Measurements from ENCODE around the gene FBXL19.
A peak's percentile ranks its signal among the peaks of the same experiment; 100 is the strongest.

The FBXL19 gene

GRCh38 chr16:30923554-30924075 lies at the start of gene FBXL19:
Gene FBXL19, plus strand, starts transcription at chr16:30923572. Its CDS starts 2,183 bp downstream, at chr16:30925755.
- H3K36me3 Mint-ChIP-seq (ENCODE audit: low read depth) = peaks cover 47% of the 10 kb centered on the region
- H3K27ac Mint-ChIP-seq = peak within 1 kb of the TSS; percentile 96
- peaks cover 44% of the 10 kb centered on the region for H3K4me1 Mint-ChIP-seq (ENCODE audit: low read depth)
- peaks cover 6% of the 10 kb centered on the region for H3K9me3 Mint-ChIP-seq
- peak within 1 kb of the TSS; percentile 90 for H3K4me3 Mint-ChIP-seq
- intact Hi-C loops (cut with micrococcal nuclease) = loop anchor here (2.0 kb wide), 4 partner anchors 25 to 273 kb away; partner anchors contain the start of genes CFAP119, ORAI3, PRR14 and RNF40
- no peaks in the 10 kb centered on the region for H3K27me3 Mint-ChIP-seq

GRCh38 chr16:30874244-30874820 lies 49.0 kb upstream of the FBXL19 start:
- H3K4me1 Mint-ChIP-seq (ENCODE audit: low read depth) = peaks cover 21% of the 10 kb centered on the region

GRCh38 chr16:30874821-30875717 lies 48.3 kb upstream of the FBXL19 start:
- H3K9me3 Mint-ChIP-seq = no peaks in the 10 kb centered on the region
- peak overlapping the region; percentile 98 for H3K27ac Mint-ChIP-seq
- H3K27me3 Mint-ChIP-seq = no peaks in the 10 kb centered on the region
- H3K4me1 Mint-ChIP-seq (ENCODE audit: low read depth) = peaks cover 21% of the 10 kb centered on the region
- intact Hi-C loops (cut with micrococcal nuclease) = loop anchor here (1.0 to 2.0 kb wide), 3 partner anchors 28 to 88 kb away; partner anchors contain the start of gene ZNF629
- peak overlapping the region; percentile 89 for H3K4me3 Mint-ChIP-seq
- peaks cover 59% of the 10 kb centered on the region for H3K36me3 Mint-ChIP-seq (ENCODE audit: low read depth)

More at GRCh38 chr16:30874244-30874820, 49.0 kb upstream of the FBXL19 start:
- Mint-ChIP-seq H3K36me3 (ENCODE audit: low read depth) (peaks cover 52% of the 10 kb centered on the region), H3K27ac (peak overlapping the region; percentile 98), H3K4me3 (peak overlapping the region; percentile 89), H3K9me3 (no peaks in the 10 kb centered on the region), H3K27me3 (no peaks in the 10 kb centered on the region)
- intact Hi-C loops (cut with micrococcal nuclease) = loop anchor here (2.0 kb wide), 1 partner anchor 28 kb away; no protein-coding TSS in a partner anchor

- H3K4me1 Mint-ChIP-seq (ENCODE audit: low read depth) = peaks cover 21% of the 10 kb centered on the region
- peaks cover 65% of the 10 kb centered on the region for H3K36me3 Mint-ChIP-seq (ENCODE audit: low read depth)
- peak overlapping the region; percentile 98 for H3K27ac Mint-ChIP-seq
- peak overlapping the region; percentile 89 for H3K4me3 Mint-ChIP-seq
- intact Hi-C loops (cut with micrococcal nuclease) = loop anchor here (1.0 to 2.0 kb wide), 3 partner anchors 27 to 89 kb away; partner anchors contain the start of gene ZNF629
- no peaks in the 10 kb centered on the region for H3K9me3 Mint-ChIP-seq
- H3K27me3 Mint-ChIP-seq = no peaks in the 10 kb centered on the region
Measured at GRCh38 chr16:30875871-30876801, 47.2 kb upstream of the FBXL19 start.

GRCh38 chr16:30876867-30877266 lies 46.5 kb upstream of the FBXL19 start:
- intact Hi-C loops (cut with micrococcal nuclease) = no loop called here
- Mint-ChIP-seq H3K27ac (peak overlapping the region; percentile 98), H3K4me3 (no peak overlapping the region), H3K27me3 (no peaks in the 10 kb centered on the region), H3K9me3 (no peaks in the 10 kb centered on the region), H3K36me3 (ENCODE audit: low read depth) (peaks cover 66% of the 10 kb centered on the region), H3K4me1 (ENCODE audit: low read depth) (peaks cover 26% of the 10 kb centered on the region)

- Mint-ChIP-seq H3K27me3 (no peaks in the 10 kb centered on the region), H3K27ac (peak overlapping the region; percentile 31), H3K36me3 (ENCODE audit: low read depth) (peaks cover 76% of the 10 kb centered on the region), H3K4me1 (ENCODE audit: low read depth) (peaks cover 22% of the 10 kb centered on the region), H3K4me3 (no peak overlapping the region), H3K9me3 (no peaks in the 10 kb centered on the region)
- intact Hi-C loops (cut with micrococcal nuclease) = no loop called here
Measured at GRCh38 chr16:30882429-30883310, 40.7 kb upstream of the FBXL19 start.

- intact Hi-C loops (cut with micrococcal nuclease) = no loop called here
- Mint-ChIP-seq H3K4me1 (ENCODE audit: low read depth) (peaks cover 27% of the 10 kb centered on the region), H3K9me3 (no peaks in the 10 kb centered on the region), H3K27me3 (no peaks in the 10 kb centered on the region), H3K36me3 (ENCODE audit: low read depth) (peaks cover 80% of the 10 kb centered on the region), H3K4me3 (no peak overlapping the region), H3K27ac (no peak overlapping the region)
Measured at GRCh38 chr16:30884760-30885159, 38.6 kb upstream of the FBXL19 start.

GRCh38 chr16:30885196-30885595 lies 38.2 kb upstream of the FBXL19 start:
- no peak overlapping the region for H3K4me3 Mint-ChIP-seq
- peaks cover 27% of the 10 kb centered on the region for H3K4me1 Mint-ChIP-seq (ENCODE audit: low read depth)
- intact Hi-C loops (cut with micrococcal nuclease) = no loop called here
- no peaks in the 10 kb centered on the region for H3K9me3 Mint-ChIP-seq
- H3K27me3 Mint-ChIP-seq = no peaks in the 10 kb centered on the region
- peaks cover 80% of the 10 kb centered on the region for H3K36me3 Mint-ChIP-seq (ENCODE audit: low read depth)
- no peak overlapping the region for H3K27ac Mint-ChIP-seq

- Mint-ChIP-seq H3K36me3 (ENCODE audit: low read depth) (peaks cover 85% of the 10 kb centered on the region), H3K4me3 (no peak overlapping the region), H3K27ac (no peak overlapping the region), H3K4me1 (ENCODE audit: low read depth) (peaks cover 27% of the 10 kb centered on the region), H3K27me3 (no peaks in the 10 kb centered on the region), H3K9me3 (no peaks in the 10 kb centered on the region)
- intact Hi-C loops (cut with micrococcal nuclease) = no loop called here
Measured at GRCh38 chr16:30886145-30886544, 37.2 kb upstream of the FBXL19 start.

GRCh38 chr16:30887927-30888326 lies 35.4 kb upstream of the FBXL19 start:
- peaks cover 22% of the 10 kb centered on the region for H3K4me1 Mint-ChIP-seq (ENCODE audit: low read depth)
- peaks cover 85% of the 10 kb centered on the region for H3K36me3 Mint-ChIP-seq (ENCODE audit: low read depth)
- no peaks in the 10 kb centered on the region for H3K27me3 Mint-ChIP-seq
- H3K9me3 Mint-ChIP-seq = no peaks in the 10 kb centered on the region
- intact Hi-C loops (cut with micrococcal nuclease) = no loop called here
- no peak overlapping the region for H3K4me3 Mint-ChIP-seq
- H3K27ac Mint-ChIP-seq = no peak overlapping the region

GRCh38 chr16:30888856-30889499 lies 34.4 kb upstream of the FBXL19 start:
- Mint-ChIP-seq H3K27me3 (no peaks in the 10 kb centered on the region), H3K27ac (no peak overlapping the region), H3K4me3 (no peak overlapping the region), H3K36me3 (ENCODE audit: low read depth) (peaks cover 86% of the 10 kb centered on the region), H3K9me3 (no peaks in the 10 kb centered on the region), H3K4me1 (ENCODE audit: low read depth) (peaks cover 24% of the 10 kb centered on the region)
- intact Hi-C loops (cut with micrococcal nuclease) = no loop called here

GRCh38 chr16:30889721-30890120 lies 33.7 kb upstream of the FBXL19 start:
- Mint-ChIP-seq H3K27ac (peak overlapping the region; percentile 1), H3K4me3 (no peak overlapping the region), H3K4me1 (ENCODE audit: low read depth) (peaks cover 31% of the 10 kb centered on the region), H3K27me3 (no peaks in the 10 kb centered on the region), H3K9me3 (no peaks in the 10 kb centered on the region), H3K36me3 (ENCODE audit: low read depth) (peaks cover 85% of the 10 kb centered on the region)
- intact Hi-C loops (cut with micrococcal nuclease) = no loop called here

Measured in dendritic cell treated with granulocyte-macrophage colony-stimulating factor and Interleukin-4, amounts not matched to agents 40 ng/mL and 50 ng/mL, for 4 days (primary cell).